K562 (cell line): ENCODE results near the gene GOLPH3. TPM values are rescaled to one million over a fixed set of nuclear protein-coding genes. Genes with fewer than 3 reads are reported as not detected.

Experiments
- ATAC-seq: fragments of 200-7000 bp; cut with Tn5 transposase; 3 replicates; pipeline ENCODE4 v1.9.1; 2020; ENCODE audit warnings: moderate library complexity
- BruUV-seq: library from RNA; stranded (reverse); fragments of 400-500 nt; replicated peaks from 2 replicates; lab custom pipeline; 2021; lab: Mats Ljungman, UMichigan
- CTCF ChIA-PET: fragments of 300-600 bp; formaldehyde crosslinking; extraction: SDS; loops from one replicate; lab custom pipeline; 2021; ENCODE audit warnings: low intra/inter-chr PET ratio; lab: Yijun Ruan, JAX
- POLR2A ChIA-PET: fragments of 300-600, 350-650 bp; sonication (Branson Sonifier 250); formaldehyde crosslinking; extraction: SDS; loops from one replicate; lab custom pipeline; 2021; ENCODE audit warnings: antibody characterized with exemption, inconsistent platforms; lab: Yijun Ruan, JAX
- DNase-seq, 4 experiments: peaks; one replicate each; pipeline versions ENCODE4 v3.0.0 to v3.0.0-alpha.2; 2011 to 2018; ENCODE audit warnings: low spot score in 3 of 4, mixed read lengths in 3 of 4; ENCODE audit errors: extremely low read depth in 1 of 4
- FAIRE-seq: peaks from 2 replicates; lab custom pipeline; 2011; peaks lifted over from hg19 to GRCh38; lab: Jason Lieb, UNC
- H2AFZ ChIP-seq: 2 replicates; pipeline ENCODE4 v1.6.0; 2011; ENCODE audit warnings: low read depth, low read length, control low read depth, inconsistent platforms
- H3K27ac ChIP-seq: fragments of 200-600 bp; 3 replicates; pipeline ENCODE4 v1.8.0; 2011; ENCODE audit warnings: low read depth, mild to moderate bottlenecking, control low read depth, inconsistent platforms, low read length, moderate library complexity, mixed read lengths; ENCODE audit errors: extremely low read depth
- H3K27me3 ChIP-seq, 2 experiments: fragments of 300-600 bp in 1 of 2; 2 replicates in 1 of 2; 3 replicates in 1 of 2; pipeline versions ENCODE4 v1.6.0 to v1.8.0; 2011; ENCODE audit warnings: inconsistent platforms in 2 of 2, low read length in 2 of 2, mild to moderate bottlenecking in 1 of 2, mixed read lengths in 1 of 2, moderate library complexity in 1 of 2; ENCODE audit not compliant: control insufficient read depth in 2 of 2, insufficient read depth in 2 of 2
- H3K36me3 ChIP-seq: fragments of 300-600 bp; 3 replicates; pipeline ENCODE4 v1.8.0; 2011; ENCODE audit warnings: mild to moderate bottlenecking, low read length, inconsistent platforms; ENCODE audit not compliant: control insufficient read depth, insufficient read depth
- H3K4me1 ChIP-seq, 2 experiments: fragments of 200-600 bp in 1 of 2; replicated peaks in 1 of 2; 2 replicates in 1 of 2; 3 replicates in 1 of 2; pipeline versions ENCODE4 v1.5.1 to v1.8.0; 2011; ENCODE audit warnings: inconsistent platforms in 2 of 2, low read length in 2 of 2, mild to moderate bottlenecking in 1 of 2, mixed read lengths in 1 of 2, moderate library complexity in 1 of 2; ENCODE audit not compliant: control insufficient read depth in 2 of 2, insufficient read depth in 2 of 2
- H3K4me2 ChIP-seq: 2 replicates; pipeline ENCODE4 v1.6.1; 2011; ENCODE audit warnings: low read length, control low read depth, inconsistent platforms, mixed read lengths; ENCODE audit not compliant: insufficient read depth
- H3K4me3 ChIP-seq: fragments of 200-600 bp; sonication (generic), shearing (Covaris generic); 2 replicates; pipeline ENCODE4 v1.5.1; 2016; ENCODE audit warnings: control low read depth, inconsistent platforms
- H3K79me2 ChIP-seq: fragments of 200-600 bp; 3 replicates; pipeline ENCODE4 v1.8.0; 2011; ENCODE audit warnings: low read length, inconsistent platforms; ENCODE audit not compliant: control insufficient read depth, insufficient read depth
- H3K9ac ChIP-seq, 2 experiments: 2 replicates each; pipeline versions ENCODE4 v1.6.0 to v1.6.1; 2011; ENCODE audit warnings: low read depth in 2 of 2, low read length in 2 of 2, control low read depth in 1 of 2, inconsistent platforms in 1 of 2, mild to moderate bottlenecking in 1 of 2, mixed read lengths in 1 of 2; ENCODE audit not compliant: insufficient read depth in 1 of 2
- H3K9me1 ChIP-seq: one replicate; pipeline ENCODE4 v1.6.0; 2011; ENCODE audit warnings: inconsistent platforms, mild to moderate bottlenecking, low read length, moderate library complexity; ENCODE audit not compliant: control insufficient read depth, insufficient read depth
- H3K9me3 ChIP-seq: replicated peaks from 2 replicates; pipeline ENCODE4 v1.5.1; 2011; ENCODE audit warnings: low read depth, low read length, inconsistent platforms; ENCODE audit not compliant: control insufficient read depth, insufficient read depth
- H4K20me1 ChIP-seq: replicated peaks from 2 replicates; pipeline ENCODE4 v1.6.1; 2011; ENCODE audit warnings: low read length, inconsistent platforms, mixed read lengths; ENCODE audit not compliant: control insufficient read depth, insufficient read depth
- CBFA2T3 ChIP-seq: fragments of 450-650 bp; IDR thresholded peaks from 2 replicates; pipeline ENCODE4 v1.6.1; 2017
- CHCHD3 ChIP-seq: fragments of 250-450 bp; sonication (Bioruptor Pico); IDR thresholded peaks from 2 replicates; pipeline ENCODE4 v2.1.2; 2022; ENCODE audit warnings: mild to moderate bottlenecking
- CREM ChIP-seq: IDR thresholded peaks from 2 replicates; pipeline ENCODE4 v1.6.1; 2014; ENCODE audit warnings: antibody characterized with exemption, low read depth
- MEIS2 ChIP-seq: fragments of 450-650 bp; IDR thresholded peaks from 2 replicates; pipeline ENCODE4 v1.6.1; 2014; ENCODE audit warnings: mild to moderate bottlenecking; ENCODE audit not compliant: partially characterized antibody
- NFIC ChIP-seq: fragments of 450-650 bp; IDR thresholded peaks from 2 replicates; pipeline ENCODE4 v1.6.1; 2017; ENCODE audit warnings: mild to moderate bottlenecking, inconsistent platforms
- RNF2 ChIP-seq: sonication (generic); IDR thresholded peaks from 2 replicates; pipeline ENCODE4 v1.6.1; 2016
- SMARCE1 ChIP-seq: fragments of 450-650 bp; IDR thresholded peaks from 2 replicates; pipeline ENCODE4 v1.7.1; 2016; ENCODE audit warnings: mild to moderate bottlenecking
- TEAD2 ChIP-seq: fragments of 450-650 bp; IDR thresholded peaks from 2 replicates; pipeline ENCODE4 v1.6.1; 2016; ENCODE audit warnings: missing genetic modification characterization, control low read depth, missing compliant biosample characterization
- ZNF445 ChIP-seq: fragments of 250-450 bp; sonication (Bioruptor Pico); IDR thresholded peaks from 2 replicates; pipeline ENCODE4 v1.4.0; 2020; ENCODE audit warnings: low read depth, mild to moderate bottlenecking, moderate library complexity
- ZNF707 ChIP-seq: fragments of 250-450 bp; sonication (Bioruptor Pico); conservative IDR thresholded peaks from 2 replicates; pipeline ENCODE4 v1.8.0; 2022; ENCODE audit warnings: inconsistent platforms, mild to moderate bottlenecking, moderate library complexity
- ZSCAN29 ChIP-seq: fragments of 450-650 bp; IDR thresholded peaks from 2 replicates; pipeline ENCODE4 v1.6.1; 2017
- WGBS: fragments of 100-300 bp; shearing (Covaris generic); methylation state at CpG from one replicate; pipeline ENCODE4 v1.1.6; 2016; ENCODE audit warnings: low coverage, mixed read lengths; ENCODE audit not compliant: insufficient coverage; ENCODE audit errors: missing lambda C conversion rate; 5-methylcytosine and 5-hydroxymethylcytosine counted together
- in situ Hi-C: fragments of 300-500 bp; cut with MboI; formaldehyde crosslinking; loops from 4 replicates; pipeline ENCODE4 v1.15.0; 2018; ENCODE audit warnings: inconsistent platforms, mixed read lengths
- intact Hi-C: fragments of 100-400 bp; cut with micrococcal nuclease; formaldehyde crosslinking; loops from 2 replicates; pipeline ENCODE4 v1.14.2; 2022
- polyA plus RNA-seq, 8 experiments: library from polyadenylated mRNA; depleted of rRNA in 4 of 8; stranded (reverse) in 5 of 8; unstranded in 3 of 8; fragments of >200 nt; fragmentation: Nextera tagmentation in 2 of 8; fragmentation: Illumina TruSeq in 1 of 8; extraction: Ambion mirVana in 2 of 8; extraction: Trizol in 1 of 8; gene quantifications; 2 replicates each; pipeline versions ENCODE4 v1.2.1 to v1.2.3, GENCODE V29; 2011 to 2014; ENCODE audit warnings: inconsistent platforms in 1 of 8, missing spikeins in 1 of 8
- total RNA-seq, 7 experiments: library from RNA; depleted of rRNA in 6 of 7; stranded (reverse); fragments of >200 nt in 6 of 7; fragmentation: Illumina TruSeq in 2 of 7; extraction: Trizol in 2 of 7; gene quantifications; 2 replicates each; pipeline versions ENCODE4 v1.2.1 to v1.2.3, GENCODE V29; 2011 to 2021; ENCODE audit warnings: low replicate concordance in 1 of 7
- TF ChIP-seq, protein P1 (sequence below): fragments of 250-450 bp; sonication (Bioruptor Pico); IDR thresholded peaks from 2 replicates; pipeline ENCODE4 v1.5.0; 2020; ENCODE audit warnings: mild to moderate bottlenecking, borderline replicate concordance
- TF ChIP-seq, protein P2 (sequence below): fragments of 200-800 bp; sonication (Bioruptor generic); IDR thresholded peaks from 2 replicates; pipeline ENCODE4 v1.6.1; 2017; ENCODE audit warnings: missing genetic modification characterization, missing compliant biosample characterization

GOLPH3 gene
- total and polyA plus RNA-seq, 9 of the 15 experiments (the other 6 are each of a cell fraction or from before 2014, with no cell fraction given) = 18.8 to 94.6 (median 55.1) TPM

DNA sequence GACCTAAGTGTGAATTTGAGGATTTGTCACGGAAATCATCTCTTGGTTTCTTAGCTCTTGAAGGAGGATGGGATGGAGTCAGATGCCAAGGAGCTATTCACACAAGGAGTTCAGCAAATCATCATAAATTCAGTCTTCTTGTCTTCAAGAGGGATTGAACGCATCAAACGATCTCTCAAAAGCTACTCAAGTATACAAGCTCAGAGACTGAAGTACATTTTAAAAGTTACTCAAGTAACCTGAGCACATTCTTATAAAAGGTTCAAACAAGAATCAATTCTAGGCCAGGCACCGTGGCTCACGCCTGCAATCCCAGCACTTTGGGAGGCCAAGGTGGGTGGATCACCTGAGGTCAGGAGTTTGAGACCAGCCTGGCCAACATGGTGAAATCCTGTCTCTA lies 21.1 kb upstream of the GOLPH3 start:
- no peak overlapping the region for H2AFZ ChIP-seq
- no peak overlapping the region for H3K4me3 ChIP-seq
- H4K20me1 ChIP-seq = no peaks in the 10 kb centered on the region
- H3K27ac ChIP-seq = no peak overlapping the region
- peaks cover 0 to 5% of the 10 kb centered on the region in 2 experiments; a peak in 2 of 5 replicates for H3K27me3 ChIP-seq
- TF ChIP-seq ZSCAN29 (no peak), SMARCE1 (no peak)
- FAIRE-seq = no peak
- intact Hi-C loops (no loop called here), in situ Hi-C loops (no loop called here)
- no peaks in the 10 kb centered on the region for H3K9me1 ChIP-seq
- H3K9me3 ChIP-seq = no peaks in the 10 kb centered on the region
- ChIA-PET POLR2A (interaction anchor here (0.7 kb wide), 1 partner anchor 10 kb away, joined by 3 read pairs; no protein-coding TSS in a partner anchor), CTCF (no interaction called here)
- H3K36me3 ChIP-seq = no peaks in the 10 kb centered on the region
- ATAC-seq = no peak
- no peaks in the 10 kb centered on the region for H3K79me2 ChIP-seq
- no TSS peak for BruUV-seq
- 44% methylated on average over 5 of the region's 5 CpGs for WGBS
- H3K4me2 ChIP-seq = no peak overlapping the region
- no peak for DNase-seq
- no peak overlapping the region for H3K9ac ChIP-seq
- peaks cover 5 to 8% of the 10 kb centered on the region in 2 experiments; a peak in 2 of 5 replicates for H3K4me1 ChIP-seq

DNA sequence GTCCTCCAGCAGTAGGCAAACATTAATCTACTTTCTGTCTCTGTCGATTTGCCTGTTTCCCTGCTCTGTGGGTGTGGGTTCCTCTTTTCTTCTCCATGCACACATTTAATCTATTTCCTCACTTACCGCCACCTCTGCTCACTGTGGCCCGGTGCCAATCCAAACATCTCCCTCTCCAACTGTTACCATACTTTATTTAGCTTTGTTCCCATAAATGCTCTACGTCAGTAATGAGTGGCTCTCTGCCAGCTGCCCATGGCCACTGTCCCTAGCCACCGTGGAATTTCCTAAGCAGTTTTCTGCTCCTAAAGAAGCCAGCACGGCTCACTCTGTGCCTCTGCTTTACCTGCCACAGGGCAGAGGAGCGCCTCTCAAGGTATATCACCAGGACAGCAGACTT lies 19.5 kb upstream of the GOLPH3 start:
- ChIA-PET CTCF (no interaction called here), POLR2A (interaction anchor here (0.7 kb wide), 1 partner anchor 119 kb away, joined by 3 read pairs; the partner anchor contains the start of gene MTMR12)
- no peak overlapping the region for H3K4me3 ChIP-seq
- no peaks in the 10 kb centered on the region for H3K9me3 ChIP-seq
- peak; percentile 29 for FAIRE-seq
- no TSS peak for BruUV-seq
- WGBS = 10% methylated on average over 7 of the region's 7 CpGs
- no peaks in the 10 kb centered on the region; a peak in 1 of 5 replicates for H3K27me3 ChIP-seq
- H3K9ac ChIP-seq = peak overlapping the region in 1 of 2 experiments; percentile 47; a peak in 1 of 4 replicates
- no peak overlapping the region for H3K27ac ChIP-seq
- peak; percentile 66 for ATAC-seq
- H3K4me2 ChIP-seq = peak overlapping the region; percentile 40
- peak overlapping the region; percentile 73 for H2AFZ ChIP-seq
- in situ Hi-C loops (no loop called here), intact Hi-C loops (no loop called here)
- H3K4me1 ChIP-seq = peaks cover 5 to 8% of the 10 kb centered on the region in 2 experiments; a peak in 2 of 5 replicates
- H3K9me1 ChIP-seq = no peaks in the 10 kb centered on the region
- no peaks in the 10 kb centered on the region for H3K79me2 ChIP-seq
- no peak for DNase-seq
- H3K36me3 ChIP-seq = no peaks in the 10 kb centered on the region
- no peaks in the 10 kb centered on the region for H4K20me1 ChIP-seq
- TF ChIP-seq, protein P1, sequence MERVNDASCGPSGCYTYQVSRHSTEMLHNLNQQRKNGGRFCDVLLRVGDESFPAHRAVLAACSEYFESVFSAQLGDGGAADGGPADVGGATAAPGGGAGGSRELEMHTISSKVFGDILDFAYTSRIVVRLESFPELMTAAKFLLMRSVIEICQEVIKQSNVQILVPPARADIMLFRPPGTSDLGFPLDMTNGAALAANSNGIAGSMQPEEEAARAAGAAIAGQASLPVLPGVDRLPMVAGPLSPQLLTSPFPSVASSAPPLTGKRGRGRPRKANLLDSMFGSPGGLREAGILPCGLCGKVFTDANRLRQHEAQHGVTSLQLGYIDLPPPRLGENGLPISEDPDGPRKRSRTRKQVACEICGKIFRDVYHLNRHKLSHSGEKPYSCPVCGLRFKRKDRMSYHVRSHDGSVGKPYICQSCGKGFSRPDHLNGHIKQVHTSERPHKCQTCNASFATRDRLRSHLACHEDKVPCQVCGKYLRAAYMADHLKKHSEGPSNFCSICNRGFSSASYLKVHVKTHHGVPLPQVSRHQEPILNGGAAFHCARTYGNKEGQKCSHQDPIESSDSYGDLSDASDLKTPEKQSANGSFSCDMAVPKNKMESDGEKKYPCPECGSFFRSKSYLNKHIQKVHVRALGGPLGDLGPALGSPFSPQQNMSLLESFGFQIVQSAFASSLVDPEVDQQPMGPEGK (CRISPR knock-in tag) = no peak
- TF ChIP-seq MEIS2 (peak; percentile 30), TEAD2 (tag) (no peak), NFIC (peak; percentile 87), CREM (no peak), ZNF445 (no peak), ZNF707 (no peak), CHCHD3 (CRISPR knock-in tag) (no peak), CBFA2T3 (0 out of 2 replicates have a peak, but pooled peaks have one; percentile 8), RNF2 (peak; percentile 15; the same call in 1 of the 2 replicates), SMARCE1 (peak; percentile 71; the same call in 1 of the 2 replicates)
- TF ChIP-seq, protein P2, sequence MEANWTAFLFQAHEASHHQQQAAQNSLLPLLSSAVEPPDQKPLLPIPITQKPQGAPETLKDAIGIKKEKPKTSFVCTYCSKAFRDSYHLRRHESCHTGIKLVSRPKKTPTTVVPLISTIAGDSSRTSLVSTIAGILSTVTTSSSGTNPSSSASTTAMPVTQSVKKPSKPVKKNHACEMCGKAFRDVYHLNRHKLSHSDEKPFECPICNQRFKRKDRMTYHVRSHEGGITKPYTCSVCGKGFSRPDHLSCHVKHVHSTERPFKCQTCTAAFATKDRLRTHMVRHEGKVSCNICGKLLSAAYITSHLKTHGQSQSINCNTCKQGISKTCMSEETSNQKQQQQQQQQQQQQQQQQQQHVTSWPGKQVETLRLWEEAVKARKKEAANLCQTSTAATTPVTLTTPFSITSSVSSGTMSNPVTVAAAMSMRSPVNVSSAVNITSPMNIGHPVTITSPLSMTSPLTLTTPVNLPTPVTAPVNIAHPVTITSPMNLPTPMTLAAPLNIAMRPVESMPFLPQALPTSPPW = 0 out of 2 replicates have a peak, but pooled peaks have one; percentile 10
